Measurements from ENCODE around the gene MPHOSPH9. TPM values are rescaled to one million over a fixed set of nuclear protein-coding genes. Genes with fewer than 3 reads are reported as not detected.

Gene MPHOSPH9
- total RNA-seq, 1 donor from 2014 or later, result 40.9 TPM

DNA sequence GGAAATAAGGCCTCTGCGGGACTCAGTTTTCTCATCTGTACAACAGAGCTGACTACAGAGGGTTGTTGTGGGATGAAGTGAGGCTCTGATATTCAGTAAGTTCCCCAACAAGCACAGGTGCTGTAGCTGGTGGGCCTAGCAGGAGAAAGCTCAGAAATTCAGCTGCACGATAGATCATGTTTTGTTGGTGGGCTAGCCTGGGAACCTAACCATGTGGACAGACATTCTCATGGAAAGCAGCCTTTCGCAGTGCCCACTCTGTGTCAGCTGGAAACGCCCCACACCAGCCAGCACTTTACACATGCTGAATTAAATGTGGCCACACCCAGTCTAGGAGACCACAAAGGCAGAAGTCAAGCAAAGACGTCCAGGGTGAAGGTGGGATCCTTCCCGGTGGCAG, 98.1 kb downstream of the MPHOSPH9 start:
- no peak for DNase-seq (ENCODE audit: low spot score in 2 of 2, unreplicated experiment in 2 of 2)
- Mint-ChIP-seq H3K9me3 (peaks cover 3% of the 10 kb centered on the region), H3K4me1 (peaks cover 4% of the 10 kb centered on the region), H3K27ac (no peak overlapping the region), H3K36me3 (peaks cover 5% of the 10 kb centered on the region), H3K27me3 (ENCODE audit: low read depth) (no peaks in the 10 kb centered on the region), H3K4me3 (no peak overlapping the region)
- TF ChIP-seq, protein P1, sequence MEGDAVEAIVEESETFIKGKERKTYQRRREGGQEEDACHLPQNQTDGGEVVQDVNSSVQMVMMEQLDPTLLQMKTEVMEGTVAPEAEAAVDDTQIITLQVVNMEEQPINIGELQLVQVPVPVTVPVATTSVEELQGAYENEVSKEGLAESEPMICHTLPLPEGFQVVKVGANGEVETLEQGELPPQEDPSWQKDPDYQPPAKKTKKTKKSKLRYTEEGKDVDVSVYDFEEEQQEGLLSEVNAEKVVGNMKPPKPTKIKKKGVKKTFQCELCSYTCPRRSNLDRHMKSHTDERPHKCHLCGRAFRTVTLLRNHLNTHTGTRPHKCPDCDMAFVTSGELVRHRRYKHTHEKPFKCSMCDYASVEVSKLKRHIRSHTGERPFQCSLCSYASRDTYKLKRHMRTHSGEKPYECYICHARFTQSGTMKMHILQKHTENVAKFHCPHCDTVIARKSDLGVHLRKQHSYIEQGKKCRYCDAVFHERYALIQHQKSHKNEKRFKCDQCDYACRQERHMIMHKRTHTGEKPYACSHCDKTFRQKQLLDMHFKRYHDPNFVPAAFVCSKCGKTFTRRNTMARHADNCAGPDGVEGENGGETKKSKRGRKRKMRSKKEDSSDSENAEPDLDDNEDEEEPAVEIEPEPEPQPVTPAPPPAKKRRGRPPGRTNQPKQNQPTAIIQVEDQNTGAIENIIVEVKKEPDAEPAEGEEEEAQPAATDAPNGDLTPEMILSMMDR (IDR thresholded peaks at IDR 0.05; ENCODE audit: unreplicated experiment), result no peak

- peaks cover 5% of the 10 kb centered on the region for H3K36me3 Mint-ChIP-seq
- H3K4me3 Mint-ChIP-seq, result no peak overlapping the region
- H3K4me1 Mint-ChIP-seq, result no peaks in the 10 kb centered on the region
- H3K27me3 Mint-ChIP-seq (ENCODE audit: low read depth), result no peaks in the 10 kb centered on the region
- no peak overlapping the region for H3K27ac Mint-ChIP-seq
- no peak for DNase-seq (ENCODE audit: low spot score in 2 of 2, unreplicated experiment in 2 of 2)
- peaks cover 3% of the 10 kb centered on the region for H3K9me3 Mint-ChIP-seq
- TF ChIP-seq, protein P1 (IDR thresholded peaks at IDR 0.05; ENCODE audit: unreplicated experiment), result no peak
These were observed 98.7 kb downstream of the MPHOSPH9 start for GRCh38 chr12:123134271-123134671.

DNA sequence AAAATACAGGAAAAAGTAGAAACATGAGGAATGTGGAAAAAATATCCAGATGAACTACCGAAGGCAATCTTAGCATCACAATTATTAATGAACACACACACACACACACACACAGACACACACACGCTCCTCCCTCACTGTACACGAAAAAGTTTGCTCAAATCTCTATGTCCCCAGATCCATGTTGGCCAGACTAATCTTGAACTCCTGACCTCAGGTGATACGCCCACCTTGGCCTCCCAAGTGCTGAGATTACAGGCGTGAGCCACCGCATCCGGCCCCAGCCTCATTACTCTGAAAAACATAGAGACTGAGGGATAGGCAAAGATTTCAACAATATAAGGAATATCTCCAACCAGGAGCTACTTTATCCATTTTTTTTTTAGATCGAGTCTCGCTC, 99.2 kb downstream of the MPHOSPH9 start:
- TF ChIP-seq, protein P1 (IDR thresholded peaks at IDR 0.05; ENCODE audit: unreplicated experiment), result no peak
- Mint-ChIP-seq H3K4me3 (no peak overlapping the region), H3K9me3 (peaks cover 3% of the 10 kb centered on the region), H3K27me3 (ENCODE audit: low read depth) (no peaks in the 10 kb centered on the region), H3K4me1 (no peaks in the 10 kb centered on the region), H3K36me3 (peaks cover 5% of the 10 kb centered on the region), H3K27ac (no peak overlapping the region)
- DNase-seq (ENCODE audit: low spot score in 2 of 2, unreplicated experiment in 2 of 2), result no peak

- H3K4me1 Mint-ChIP-seq, result no peaks in the 10 kb centered on the region
- DNase-seq (ENCODE audit: low spot score in 2 of 2, unreplicated experiment in 2 of 2), result no peak
- H3K27me3 Mint-ChIP-seq (ENCODE audit: low read depth), result no peaks in the 10 kb centered on the region
- peaks cover 5% of the 10 kb centered on the region for H3K36me3 Mint-ChIP-seq
- no peak overlapping the region for H3K27ac Mint-ChIP-seq
- TF ChIP-seq, protein P1 (IDR thresholded peaks at IDR 0.05; ENCODE audit: unreplicated experiment), result no peak
- peaks cover 3% of the 10 kb centered on the region for H3K9me3 Mint-ChIP-seq
- H3K4me3 Mint-ChIP-seq, result no peak overlapping the region
These were observed 99.9 kb downstream of the MPHOSPH9 start for GRCh38 chr12:123132951-123133619.

DNA sequence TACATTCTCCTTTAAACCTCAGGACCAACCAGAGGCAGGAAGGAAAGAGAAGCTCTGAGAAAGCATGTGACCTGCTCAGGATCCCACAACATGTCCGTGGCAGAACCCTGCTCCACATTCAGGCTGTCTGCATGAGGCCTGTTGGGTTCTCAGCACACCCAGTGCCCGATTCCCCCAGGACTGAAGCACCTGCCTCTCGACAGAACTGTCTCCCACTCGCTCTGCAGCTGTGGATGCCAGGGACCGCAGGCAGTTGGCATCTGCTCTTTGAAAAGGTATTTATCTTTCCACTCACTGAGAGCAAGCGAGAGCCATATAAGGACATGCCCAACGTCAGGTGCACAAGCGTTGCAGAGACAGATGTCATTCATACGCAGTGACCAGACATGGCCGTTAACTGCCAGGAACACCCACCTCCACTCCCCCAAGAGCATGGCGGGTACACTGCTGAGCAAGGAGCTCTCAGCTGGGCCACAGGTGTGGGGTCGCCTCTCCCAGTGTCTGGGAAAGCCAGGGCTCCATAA, 101.0 kb downstream of the MPHOSPH9 start:
- TF ChIP-seq, protein P1 (IDR thresholded peaks at IDR 0.05; ENCODE audit: unreplicated experiment), result no peak
- no peak for DNase-seq (ENCODE audit: low spot score in 2 of 2, unreplicated experiment in 2 of 2)
- Mint-ChIP-seq H3K9me3 (peaks cover 3% of the 10 kb centered on the region), H3K27me3 (ENCODE audit: low read depth) (no peaks in the 10 kb centered on the region), H3K4me3 (no peak overlapping the region), H3K27ac (no peak overlapping the region), H3K36me3 (peaks cover 5% of the 10 kb centered on the region), H3K4me1 (no peaks in the 10 kb centered on the region)

Measured in mesothelial cell of epicardium (in vitro differentiated cells).